ENCODE results near the gene SPIRE1. TPM values are rescaled to one million over a fixed set of nuclear protein-coding genes. Genes with fewer than 3 reads are reported as not detected.

Gene SPIRE1
- total RNA-seq, 1 experiment from 2014 or later: 9.5 TPM

GRCh38 chr18:12428923-12429322, 229.0 kb downstream of the SPIRE1 start:
- Mint-ChIP-seq H3K9me3 (ENCODE audit: unreplicated experiment) (no peaks in the 10 kb centered on the region), H3K36me3 (ENCODE audit: insufficient read depth, unreplicated experiment) (no peaks in the 10 kb centered on the region), H3K4me3 (ENCODE audit: unreplicated experiment) (no peak overlapping the region), H3K27me3 (ENCODE audit: insufficient read depth, unreplicated experiment) (no peaks in the 10 kb centered on the region), H3K4me1 (ENCODE audit: low read depth, unreplicated experiment) (peaks cover 4% of the 10 kb centered on the region), H3K27ac (ENCODE audit: unreplicated experiment) (no peak overlapping the region)
- Histone ChIP-seq H3K9me3 (no peaks in the 10 kb centered on the region), H3K27me3 (replicated peaks; ENCODE audit: control insufficient read depth, insufficient read depth, low read length) (no peaks in the 10 kb centered on the region), H3K4me3 (ENCODE audit: low read depth, low read length) (no peak overlapping the region), H3K36me3 (ENCODE audit: control insufficient read depth, insufficient read depth, low read length) (no peaks in the 10 kb centered on the region), H3K4me1 (no peaks in the 10 kb centered on the region)
- intact Hi-C loops (cut with micrococcal nuclease; ENCODE audit: unreplicated experiment): no loop called here
- ChIA-PET POLR2A (no interaction called here), CTCF (no interaction called here)
- DNase-seq: no peak
- TF ChIP-seq CTCF (IDR thresholded peaks at IDR 0.05; ENCODE audit: insufficient read depth in 1 of 2, low read depth in 1 of 2, low read length in 1 of 2, severe bottlenecking in 1 of 2, unreplicated experiment in 1 of 2): no peak
- no TSS peak for BruUV-seq (replicated peaks)

- Mint-ChIP-seq H3K4me3 (ENCODE audit: unreplicated experiment) (no peak overlapping the region), H3K36me3 (ENCODE audit: insufficient read depth, unreplicated experiment) (no peaks in the 10 kb centered on the region), H3K4me1 (ENCODE audit: low read depth, unreplicated experiment) (peaks cover 6% of the 10 kb centered on the region), H3K27me3 (ENCODE audit: insufficient read depth, unreplicated experiment) (no peaks in the 10 kb centered on the region), H3K9me3 (ENCODE audit: unreplicated experiment) (no peaks in the 10 kb centered on the region), H3K27ac (ENCODE audit: unreplicated experiment) (no peak overlapping the region)
- Histone ChIP-seq H3K4me3 (ENCODE audit: low read depth, low read length) (no peak overlapping the region), H3K36me3 (ENCODE audit: control insufficient read depth, insufficient read depth, low read length) (no peaks in the 10 kb centered on the region), H3K4me1 (no peaks in the 10 kb centered on the region), H3K27me3 (replicated peaks; ENCODE audit: control insufficient read depth, insufficient read depth, low read length) (no peaks in the 10 kb centered on the region), H3K9me3 (no peaks in the 10 kb centered on the region)
- intact Hi-C loops (cut with micrococcal nuclease; ENCODE audit: unreplicated experiment): no loop called here
- no TSS peak for BruUV-seq (replicated peaks)
- CTCF ChIA-PET: no interaction called here
- no peak for TF ChIP-seq CTCF (IDR thresholded peaks at IDR 0.05; ENCODE audit: insufficient read depth in 1 of 2, low read depth in 1 of 2, low read length in 1 of 2, severe bottlenecking in 1 of 2, unreplicated experiment in 1 of 2)
- no peak for DNase-seq
- POLR2A ChIA-PET: no interaction called here
Observed at GRCh38 chr18:12426924-12427323, 231.0 kb downstream of the SPIRE1 start.

GRCh38 chr18:12424252-12424651, 233.7 kb downstream of the SPIRE1 start:
- ChIA-PET CTCF (interaction anchor here (0.6 kb wide), 1 partner anchor 511 kb away, joined by 4 read pairs; no protein-coding TSS in a partner anchor), POLR2A (no interaction called here)
- no peaks in the 10 kb centered on the region for H3K27me3 Mint-ChIP-seq (ENCODE audit: insufficient read depth, unreplicated experiment)
- intact Hi-C loops (cut with micrococcal nuclease; ENCODE audit: unreplicated experiment): no loop called here
- TF ChIP-seq CTCF (IDR thresholded peaks at IDR 0.05; ENCODE audit: insufficient read depth in 1 of 2, low read depth in 1 of 2, low read length in 1 of 2, severe bottlenecking in 1 of 2, unreplicated experiment in 1 of 2): no peak
- no peak overlapping the region for H3K27ac Mint-ChIP-seq (ENCODE audit: unreplicated experiment)
- Histone ChIP-seq H3K4me1 (no peaks in the 10 kb centered on the region; the same call in 1 of the 2 replicates), H3K4me3 (ENCODE audit: low read depth, low read length) (no peak overlapping the region), H3K36me3 (ENCODE audit: control insufficient read depth, insufficient read depth, low read length) (no peaks in the 10 kb centered on the region), H3K9me3 (no peaks in the 10 kb centered on the region), H3K27me3 (replicated peaks; ENCODE audit: control insufficient read depth, insufficient read depth, low read length) (no peaks in the 10 kb centered on the region)
- H3K36me3 Mint-ChIP-seq (ENCODE audit: insufficient read depth, unreplicated experiment): peaks cover 6% of the 10 kb centered on the region
- BruUV-seq (replicated peaks): no TSS peak
- no peak overlapping the region for H3K4me3 Mint-ChIP-seq (ENCODE audit: unreplicated experiment)
- DNase-seq: no peak
- peaks cover 6% of the 10 kb centered on the region for H3K4me1 Mint-ChIP-seq (ENCODE audit: low read depth, unreplicated experiment)
- H3K9me3 Mint-ChIP-seq (ENCODE audit: unreplicated experiment): no peaks in the 10 kb centered on the region
